Measurements from ENCODE around the gene NKX2-4. TPM values are rescaled to one million over a fixed set of nuclear protein-coding genes. Genes with fewer than 3 reads are reported as not detected.

Gene NKX2-4
- total and polyA plus RNA-seq, 2 donors (not counting 1 experiment from before 2014, with no cell fraction given) = not detected

DNA sequence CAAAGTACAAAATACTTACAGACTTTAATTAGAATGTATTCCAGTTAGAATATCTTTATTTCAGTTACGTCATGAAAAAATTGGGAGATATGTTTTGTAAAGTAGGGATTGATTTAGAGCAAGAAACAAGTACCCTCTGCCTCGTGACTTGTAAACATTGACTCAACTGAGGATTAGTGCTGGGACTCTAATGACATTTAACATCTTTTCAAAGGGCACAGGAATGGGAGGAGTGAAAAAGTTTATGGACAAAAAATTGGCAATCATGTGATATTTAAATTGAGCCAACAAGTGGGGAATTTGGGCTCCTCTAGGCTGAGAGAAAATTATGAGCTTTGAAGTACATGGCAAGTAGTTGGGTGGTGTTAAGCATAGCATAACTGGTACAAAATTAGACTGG is 25.3 kb downstream of the NKX2-4 start:
- no peaks in the 10 kb centered on the region for H3K4me1 ChIP-seq (ENCODE audit: control insufficient read depth in 2 of 2, insufficient read depth in 2 of 2, low read length in 2 of 2)
- no peaks in the 10 kb centered on the region for H3K27me3 ChIP-seq (replicated peaks in 1 of 4; ENCODE audit: control extremely low read depth in 1 of 4, control insufficient read depth in 3 of 4, insufficient read depth in 4 of 4, low read length in 3 of 4)
- H2AFZ ChIP-seq (ENCODE audit: insufficient read depth, low read depth, low read length, poor library complexity, severe bottlenecking) = no peak overlapping the region
- Mint-ChIP-seq H3K4me1 (no peaks in the 10 kb centered on the region), H3K9me3 (ENCODE audit: insufficient read depth) (no peaks in the 10 kb centered on the region), H3K27me3 (no peaks in the 10 kb centered on the region), H3K27ac (peak overlapping the region; percentile 32), H3K4me3 (no peak overlapping the region)
- H4K20me1 ChIP-seq (ENCODE audit: control insufficient read depth, insufficient read depth, low read length, poor library complexity, severe bottlenecking) = peaks cover 13% of the 10 kb centered on the region
- intact Hi-C loops (cut with micrococcal nuclease) = no loop called here
- no peak overlapping the region for H3K9ac ChIP-seq (ENCODE audit: low read length)
- H3K79me2 ChIP-seq (ENCODE audit: control insufficient read depth, insufficient read depth, low read length) = peaks cover 6% of the 10 kb centered on the region
- DNase-seq = no peak
- peaks cover 5 to 35% of the 10 kb centered on the region in 2 experiments for H3K36me3 ChIP-seq (replicated peaks in 1 of 2; ENCODE audit: control extremely low read depth in 1 of 2, control insufficient read depth in 1 of 2, extremely low read depth in 1 of 2, insufficient read depth in 2 of 2, low read length in 1 of 2)
- H3K27ac ChIP-seq (ENCODE audit: low read length in 2 of 2) = no peak overlapping the region
- CTCF ChIA-PET = interaction anchor here (1.1 kb wide), 1 partner anchor 133 kb away, joined by 4 read pairs; no protein-coding TSS in a partner anchor
- TF ChIP-seq, protein P1, sequence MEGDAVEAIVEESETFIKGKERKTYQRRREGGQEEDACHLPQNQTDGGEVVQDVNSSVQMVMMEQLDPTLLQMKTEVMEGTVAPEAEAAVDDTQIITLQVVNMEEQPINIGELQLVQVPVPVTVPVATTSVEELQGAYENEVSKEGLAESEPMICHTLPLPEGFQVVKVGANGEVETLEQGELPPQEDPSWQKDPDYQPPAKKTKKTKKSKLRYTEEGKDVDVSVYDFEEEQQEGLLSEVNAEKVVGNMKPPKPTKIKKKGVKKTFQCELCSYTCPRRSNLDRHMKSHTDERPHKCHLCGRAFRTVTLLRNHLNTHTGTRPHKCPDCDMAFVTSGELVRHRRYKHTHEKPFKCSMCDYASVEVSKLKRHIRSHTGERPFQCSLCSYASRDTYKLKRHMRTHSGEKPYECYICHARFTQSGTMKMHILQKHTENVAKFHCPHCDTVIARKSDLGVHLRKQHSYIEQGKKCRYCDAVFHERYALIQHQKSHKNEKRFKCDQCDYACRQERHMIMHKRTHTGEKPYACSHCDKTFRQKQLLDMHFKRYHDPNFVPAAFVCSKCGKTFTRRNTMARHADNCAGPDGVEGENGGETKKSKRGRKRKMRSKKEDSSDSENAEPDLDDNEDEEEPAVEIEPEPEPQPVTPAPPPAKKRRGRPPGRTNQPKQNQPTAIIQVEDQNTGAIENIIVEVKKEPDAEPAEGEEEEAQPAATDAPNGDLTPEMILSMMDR (IDR thresholded peaks at IDR 0.05) = no peak
- TF ChIP-seq EZH2 (IDR thresholded peaks at IDR 0.05; ENCODE audit: borderline replicate concordance, insufficient read depth, low read depth, low read length, poor library complexity, severe bottlenecking) = no peak
- POLR2A ChIA-PET = no interaction called here
- H3K4me3 ChIP-seq (ENCODE audit: control extremely low read depth in 1 of 5, extremely low read depth in 1 of 5, insufficient read depth in 1 of 5, low read depth in 2 of 5, low read length in 4 of 5) = no peak overlapping the region
- no CpG with 5 or more reads among the region's 2 CpGs for WGBS (ENCODE audit: insufficient coverage)
- no peaks in the 10 kb centered on the region for H3K9me3 ChIP-seq (ENCODE audit: control extremely low read depth in 1 of 3, control insufficient read depth in 2 of 3, insufficient read depth in 1 of 3, low read length in 2 of 3)
- H3K4me2 ChIP-seq (replicated peaks; ENCODE audit: low read depth, low read length, poor library complexity, severe bottlenecking) = no peak overlapping the region
- ATAC-seq (ENCODE audit: low read depth) = no peak

DNA sequence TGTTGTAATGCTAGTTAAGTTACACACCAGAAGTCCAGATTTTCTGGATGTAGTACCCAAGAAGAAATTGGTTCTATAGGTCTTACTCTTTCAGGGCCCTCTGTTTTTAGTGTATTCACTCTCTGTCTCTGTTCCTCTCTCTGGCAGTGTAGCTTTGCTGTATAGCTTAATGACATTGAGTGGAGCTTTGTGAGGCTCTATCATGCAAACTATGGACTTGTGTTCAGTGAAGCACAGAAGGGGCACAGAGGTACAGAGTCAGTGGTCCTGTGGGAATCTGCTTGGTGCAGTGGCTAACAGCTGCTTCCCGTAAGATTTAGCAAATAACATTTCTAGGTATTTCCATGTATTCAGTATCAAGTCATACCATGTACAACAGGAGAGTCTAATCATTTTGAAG is 26.1 kb downstream of the NKX2-4 start:
- peaks cover 5 to 37% of the 10 kb centered on the region in 2 experiments for H3K36me3 ChIP-seq (replicated peaks in 1 of 2; ENCODE audit: control extremely low read depth in 1 of 2, control insufficient read depth in 1 of 2, extremely low read depth in 1 of 2, insufficient read depth in 2 of 2, low read length in 1 of 2)
- H3K27ac Mint-ChIP-seq = no peak overlapping the region
- no peak for ATAC-seq (ENCODE audit: low read depth)

More for the DNA sequence above, 26.1 kb downstream of the NKX2-4 start:
- Mint-ChIP-seq H3K9me3 (ENCODE audit: insufficient read depth) (no peaks in the 10 kb centered on the region), H3K27me3 (no peaks in the 10 kb centered on the region), H3K4me1 (no peaks in the 10 kb centered on the region), H3K4me3 (no peak overlapping the region)
- H2AFZ ChIP-seq (ENCODE audit: insufficient read depth, low read depth, low read length, poor library complexity, severe bottlenecking) = no peak overlapping the region
- TF ChIP-seq, protein P1 (IDR thresholded peaks at IDR 0.05) = no peak
- no peak for TF ChIP-seq EZH2 (IDR thresholded peaks at IDR 0.05; ENCODE audit: borderline replicate concordance, insufficient read depth, low read depth, low read length, poor library complexity, severe bottlenecking)
- H4K20me1 ChIP-seq (ENCODE audit: control insufficient read depth, insufficient read depth, low read length, poor library complexity, severe bottlenecking) = peaks cover 13% of the 10 kb centered on the region
- H3K4me2 ChIP-seq (replicated peaks; ENCODE audit: low read depth, low read length, poor library complexity, severe bottlenecking) = no peak overlapping the region
- ChIA-PET POLR2A (no interaction called here), CTCF (interaction anchor here (1.1 kb wide), 1 partner anchor 134 kb away, joined by 4 read pairs; no protein-coding TSS in a partner anchor)
- 100% methylated on average over 1 of the region's 1 CpG for WGBS (ENCODE audit: insufficient coverage)
- H3K4me3 ChIP-seq (ENCODE audit: control extremely low read depth in 1 of 5, extremely low read depth in 1 of 5, insufficient read depth in 1 of 5, low read depth in 2 of 5, low read length in 4 of 5) = no peak overlapping the region
- no peaks in the 10 kb centered on the region for H3K27me3 ChIP-seq (replicated peaks in 1 of 4; ENCODE audit: control extremely low read depth in 1 of 4, control insufficient read depth in 3 of 4, insufficient read depth in 4 of 4, low read length in 3 of 4)
- H3K27ac ChIP-seq (ENCODE audit: low read length in 2 of 2) = no peak overlapping the region
- H3K79me2 ChIP-seq (ENCODE audit: control insufficient read depth, insufficient read depth, low read length) = peaks cover 6% of the 10 kb centered on the region
- no peak for DNase-seq
- intact Hi-C loops (cut with micrococcal nuclease) = no loop called here
- no peaks in the 10 kb centered on the region for H3K9me3 ChIP-seq (ENCODE audit: control extremely low read depth in 1 of 3, control insufficient read depth in 2 of 3, insufficient read depth in 1 of 3, low read length in 2 of 3)
- no peaks in the 10 kb centered on the region for H3K4me1 ChIP-seq (ENCODE audit: control insufficient read depth in 2 of 2, insufficient read depth in 2 of 2, low read length in 2 of 2)
- no peak overlapping the region for H3K9ac ChIP-seq (ENCODE audit: low read length)
